HepG2 (cell line): ENCODE measurements around the gene ALDH3A1. TPM values are rescaled to one million over a fixed set of nuclear protein-coding genes. Genes with fewer than 3 reads are reported as not detected.

Experiments
- ARID3A ChIP-seq: IDR thresholded peaks from 2 replicates; pipeline ENCODE4 v1.6.1; 2012; ENCODE audit warnings: low read depth, low read length, improper control_type of control experiment
- EED ChIP-seq: sonication (generic); formaldehyde crosslinking; IDR thresholded peaks from 2 replicates; pipeline ENCODE4 v1.5.0; 2020; ENCODE audit warnings: mild to moderate bottlenecking, missing genetic modification reagents
- EP300 ChIP-seq, 3 experiments: sonication (generic) in 1 of 3; formaldehyde crosslinking in 1 of 3; IDR thresholded peaks; 2 replicates each; pipeline versions ENCODE4 v1.5.1 to v1.6.1; 2011 to 2020; ENCODE audit warnings: low read depth in 2 of 3, low read length in 2 of 3, borderline replicate concordance in 1 of 3, improper control_type of control experiment in 1 of 3, mild to moderate bottlenecking in 1 of 3, missing genetic modification reagents in 1 of 3, moderate library complexity in 1 of 3
- ETV6 ChIP-seq: sonication (generic); formaldehyde crosslinking; conservative IDR thresholded peaks from 2 replicates; pipeline ENCODE4 v1.4.0; 2020; ENCODE audit warnings: missing genetic modification reagents
- HIVEP1 ChIP-seq: sonication (generic); formaldehyde crosslinking; IDR thresholded peaks from 2 replicates; pipeline ENCODE4 v1.4.0; 2020; ENCODE audit warnings: mild to moderate bottlenecking, missing genetic modification reagents
- HNRNPLL ChIP-seq: fragments of 200-400 bp; formaldehyde crosslinking; IDR thresholded peaks from 2 replicates; pipeline ENCODE4 v1.6.1; 2017; ENCODE audit warnings: mild to moderate bottlenecking, low read depth, low read length; ENCODE audit not compliant: poor library complexity, severe bottlenecking
- MBD4 ChIP-seq: IDR thresholded peaks from 2 replicates; pipeline ENCODE4 v1.6.1; 2012; ENCODE audit warnings: low read length, inconsistent platforms, borderline replicate concordance
- MEIS1 ChIP-seq: sonication (generic); formaldehyde crosslinking; IDR thresholded peaks from 2 replicates; pipeline ENCODE4 v1.9.0; 2021; ENCODE audit warnings: mild to moderate bottlenecking, missing genetic modification reagents, moderate library complexity, borderline replicate concordance
- NFATC3 ChIP-seq: sonication (generic); formaldehyde crosslinking; IDR thresholded peaks from 2 replicates; pipeline ENCODE4 v1.5.1; 2020; ENCODE audit warnings: mild to moderate bottlenecking, missing genetic modification reagents
- PPARG ChIP-seq: conservative IDR thresholded peaks from 2 replicates; pipeline ENCODE4 v1.6.1; 2016; ENCODE audit warnings: missing biosample characterization, missing genetic modification reagents
- SALL1 ChIP-seq: sonication (generic); formaldehyde crosslinking; IDR thresholded peaks from 2 replicates; pipeline ENCODE4 v1.8.0; 2022; ENCODE audit warnings: mild to moderate bottlenecking, missing genetic modification reagents
- SALL2 ChIP-seq: sonication (generic); formaldehyde crosslinking; IDR thresholded peaks from 2 replicates; pipeline ENCODE4 v1.8.1; 2023; ENCODE audit warnings: mild to moderate bottlenecking, missing genetic modification reagents, inconsistent platforms
- ZNF282 ChIP-seq: fragments of 450-650 bp; IDR thresholded peaks from 2 replicates; pipeline ENCODE4 v1.6.1; 2018; ENCODE audit not compliant: partially characterized antibody
- ZNF382 ChIP-seq: sonication (generic); formaldehyde crosslinking; IDR thresholded peaks from 2 replicates; pipeline ENCODE4 v1.5.0; 2020; ENCODE audit warnings: missing genetic modification reagents, mild to moderate bottlenecking, borderline replicate concordance
- ZNF446 ChIP-seq: sonication (generic); formaldehyde crosslinking; IDR thresholded peaks from 2 replicates; pipeline ENCODE4 v1.5.0; 2020; ENCODE audit warnings: mild to moderate bottlenecking, missing genetic modification reagents
- ZNF609 ChIP-seq: sonication (generic); formaldehyde crosslinking; IDR thresholded peaks from 2 replicates; pipeline ENCODE4 v1.4.0; 2020; ENCODE audit warnings: mild to moderate bottlenecking, missing genetic modification reagents, borderline replicate concordance
- ZSCAN21 ChIP-seq: sonication (generic); formaldehyde crosslinking; IDR thresholded peaks from 2 replicates; pipeline ENCODE4 v1.8.0; 2022; ENCODE audit warnings: mild to moderate bottlenecking, missing genetic modification reagents, moderate library complexity, borderline replicate concordance
- polyA plus RNA-seq, 8 experiments: library from polyadenylated mRNA; depleted of rRNA in 3 of 8; stranded (reverse) in 7 of 8; unstranded in 1 of 8; fragments of >200 nt; fragmentation: Illumina TruSeq in 4 of 8; extraction: Trizol in 4 of 8; gene quantifications; 2 replicates each; pipeline versions ENCODE4 v1.2.1 to v1.2.3, GENCODE V29; 2011 to 2016; ENCODE audit warnings: low read depth in 4 of 8, missing spikeins in 1 of 8, mixed read lengths in 1 of 8; ENCODE audit not compliant: insufficient read depth in 1 of 8
- total RNA-seq, 5 experiments: library from RNA; depleted of rRNA; stranded (reverse); fragments of >200 nt; fragmentation: Illumina TruSeq; extraction: Trizol; gene quantifications; 2 replicates each; pipeline ENCODE4 v1.2.3, GENCODE V29; 2016; ENCODE audit warnings: low read depth in 1 of 5
- TF ChIP-seq, protein P1 (sequence below): sonication (generic); formaldehyde crosslinking; conservative IDR thresholded peaks from 2 replicates; pipeline ENCODE4 v1.8.0; 2022; ENCODE audit warnings: low read depth, missing genetic modification reagents
- TF ChIP-seq, protein P2 (sequence below): sonication (generic); formaldehyde crosslinking; IDR thresholded peaks from 2 replicates; pipeline ENCODE4 v1.4.0; 2020; ENCODE audit warnings: mild to moderate bottlenecking, missing genetic modification reagents

ALDH3A1 gene
- total and polyA plus RNA-seq, 2 of the 13 experiments (the other 11 are each of a cell fraction or from before 2014, with no cell fraction given): 0.07 to 0.62 TPM

GRCh38 chr17:19703828-19704613 is 44.1 kb downstream of the ALDH3A1 start (continued):
- TF ChIP-seq SALL1 (CRISPR knock-in tag): peak; percentile 58
- TF ChIP-seq ZNF446 (CRISPR knock-in tag): no peak
- no peak for TF ChIP-seq ETV6 (CRISPR knock-in tag)
- no peak for TF ChIP-seq NFATC3
- peak in 1 of 2 experiments; percentile 55; a peak in 1 of 4 replicates for TF ChIP-seq EP300 (IDR thresholded peaks at IDR 0.05; ENCODE audit: low read depth in 2 of 2, low read length in 2 of 2)
- TF ChIP-seq EP300 (CRISPR knock-in tag; IDR thresholded peaks at IDR 0.05; ENCODE audit: borderline replicate concordance): no peak
- no peak for TF ChIP-seq ZNF282
- TF ChIP-seq MBD4: no peak
- 0 out of 2 replicates have a peak, but pooled peaks have one; percentile 49 for TF ChIP-seq ZSCAN21 (CRISPR knock-in tag)
- TF ChIP-seq, protein P1, sequence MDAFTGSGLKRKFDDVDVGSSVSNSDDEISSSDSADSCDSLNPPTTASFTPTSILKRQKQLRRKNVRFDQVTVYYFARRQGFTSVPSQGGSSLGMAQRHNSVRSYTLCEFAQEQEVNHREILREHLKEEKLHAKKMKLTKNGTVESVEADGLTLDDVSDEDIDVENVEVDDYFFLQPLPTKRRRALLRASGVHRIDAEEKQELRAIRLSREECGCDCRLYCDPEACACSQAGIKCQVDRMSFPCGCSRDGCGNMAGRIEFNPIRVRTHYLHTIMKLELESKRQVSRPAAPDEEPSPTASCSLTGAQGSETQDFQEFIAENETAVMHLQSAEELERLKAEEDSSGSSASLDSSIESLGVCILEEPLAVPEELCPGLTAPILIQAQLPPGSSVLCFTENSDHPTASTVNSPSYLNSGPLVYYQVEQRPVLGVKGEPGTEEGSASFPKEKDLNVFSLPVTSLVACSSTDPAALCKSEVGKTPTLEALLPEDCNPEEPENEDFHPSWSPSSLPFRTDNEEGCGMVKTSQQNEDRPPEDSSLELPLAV (CRISPR knock-in tag): no peak
- peak; percentile 61; the same call in 1 of the 2 replicates for TF ChIP-seq ZNF609 (CRISPR knock-in tag)
- no peak for TF ChIP-seq SALL2
- TF ChIP-seq ZNF382: no peak
- no peak for TF ChIP-seq EED (CRISPR knock-in tag)
- TF ChIP-seq, protein P2, sequence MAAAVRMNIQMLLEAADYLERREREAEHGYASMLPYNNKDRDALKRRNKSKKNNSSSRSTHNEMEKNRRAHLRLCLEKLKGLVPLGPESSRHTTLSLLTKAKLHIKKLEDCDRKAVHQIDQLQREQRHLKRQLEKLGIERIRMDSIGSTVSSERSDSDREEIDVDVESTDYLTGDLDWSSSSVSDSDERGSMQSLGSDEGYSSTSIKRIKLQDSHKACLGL (CRISPR knock-in tag): 0 out of 2 replicates have a peak, but pooled peaks have one; percentile 44
- no peak for TF ChIP-seq ARID3A
- no peak for TF ChIP-seq PPARG (CRISPR knock-in tag)
- no peak for TF ChIP-seq HIVEP1
- peak; percentile 76; the same call in 1 of the 2 replicates for TF ChIP-seq MEIS1
- peak; percentile 12 for TF ChIP-seq HNRNPLL
